HCT116 (cell line): ENCODE measurements around the gene ATP2B3. TPM values are rescaled to one million over a fixed set of nuclear protein-coding genes. Genes with fewer than 3 reads are reported as not detected.

Experiments used
- ATAC-seq: fragments of 200-7000 bp; cut with Tn5 transposase; 2 replicates; pipeline ENCODE4 v1.9.1; 2020; ENCODE audit warnings: mild to moderate bottlenecking, moderate library complexity
- BruUV-seq: library from RNA; stranded (reverse); fragments of 400-500 nt; replicated peaks from 2 replicates; lab custom pipeline; 2021; lab: Mats Ljungman, UMichigan
- CTCF ChIA-PET: fragments of 300-600 bp; sonication (Branson Sonifier 250); formaldehyde crosslinking; loops from one replicate; lab custom pipeline; 2021; ENCODE audit warnings: antibody characterized with exemption; lab: Charles Lee
- POLR2A ChIA-PET: fragments of 300-600, 350-600 bp; sonication (Branson Sonifier 250); formaldehyde crosslinking; loops from one replicate; lab custom pipeline; 2021; ENCODE audit warnings: antibody characterized with exemption; lab: Charles Lee
- RAD21 ChIA-PET, 2 experiments: fragments of 300-600 bp; sonication (Branson Sonifier 250); formaldehyde crosslinking; loops; one replicate each; lab custom pipeline; 2023; ENCODE audit warnings: low total read pairs in 2 of 2; ENCODE audit not compliant: uncharacterized antibody in 2 of 2, unreplicated experiment in 2 of 2, low non-redundant PET in 1 of 2; lab: Charles Lee
- DNase-seq: peaks from one replicate; pipeline ENCODE4 v3.0.0-alpha.2; 2010; ENCODE audit warnings: low read depth, low spot score
- H2AFZ ChIP-seq: fragments of 200-600 bp; shearing (Covaris generic), sonication (generic); 2 replicates; pipeline ENCODE4 v1.6.1; 2017; ENCODE audit warnings: low read depth, mixed run types, mixed read lengths, antibody characterized with exemption, low read length; ENCODE audit not compliant: poor library complexity, severe bottlenecking
- H3K27ac ChIP-seq: 2 replicates; pipeline ENCODE4 v1.5.1; 2012; ENCODE audit warnings: low read depth, low read length
- H3K27me3 ChIP-seq: fragments of 200-600 bp; sonication (generic); 2 replicates; pipeline ENCODE4 v1.6.1; 2016; ENCODE audit warnings: mixed run types, low read length, mixed read lengths; ENCODE audit not compliant: insufficient read depth
- H3K36me3 ChIP-seq, 2 experiments: fragments of 200-500 bp in 1 of 2; fragments of 200-600 bp in 1 of 2; sonication (Bioruptor generic) in 1 of 2; sonication (generic) in 1 of 2; 2 replicates each; pipeline versions ENCODE4 v1.5.1 to v1.6.1; 2014 to 2016; ENCODE audit warnings: low read length in 2 of 2, inconsistent platforms in 1 of 2, mixed read lengths in 1 of 2, mixed run types in 1 of 2; ENCODE audit not compliant: insufficient read depth in 2 of 2, control insufficient read depth in 1 of 2
- H3K4me1 ChIP-seq, 2 experiments: fragments of 200-600 bp in 1 of 2; sonication (generic) in 1 of 2; 2 replicates each; pipeline versions ENCODE4 v1.5.1 to v1.6.1; 2012 to 2017; ENCODE audit warnings: low read length in 2 of 2, inconsistent platforms in 1 of 2, mild to moderate bottlenecking in 1 of 2, mixed read lengths in 1 of 2, mixed run types in 1 of 2, moderate library complexity in 1 of 2; ENCODE audit not compliant: insufficient read depth in 2 of 2, control insufficient read depth in 1 of 2
- H3K4me2 ChIP-seq: fragments of 200-600 bp; sonication (generic); 2 replicates; pipeline ENCODE4 v1.6.1; 2017; ENCODE audit warnings: mixed run types, low read length, mixed read lengths
- H3K4me3 ChIP-seq, 2 experiments: fragments of 200-600 bp in 1 of 2; sonication (generic) in 1 of 2; replicated peaks in 1 of 2; 2 replicates each; pipeline ENCODE4 v1.5.1; 2011 to 2016; ENCODE audit warnings: low read length in 2 of 2, control low read depth in 1 of 2, low read depth in 1 of 2, mild to moderate bottlenecking in 1 of 2, mixed read lengths in 1 of 2, mixed run types in 1 of 2
- H3K79me2 ChIP-seq: fragments of 200-600 bp; sonication (generic); 2 replicates; pipeline ENCODE4 v1.6.1; 2017; ENCODE audit warnings: mild to moderate bottlenecking, mixed run types, low read length, moderate library complexity, mixed read lengths; ENCODE audit not compliant: insufficient read depth
- H3K9ac ChIP-seq: fragments of 200-600 bp; sonication (generic); 2 replicates; pipeline ENCODE4 v1.6.1; 2016; ENCODE audit warnings: low read length, mixed read lengths
- H3K9me2 ChIP-seq: fragments of 200-600 bp; sonication (generic), shearing (Covaris generic); 2 replicates; pipeline ENCODE4 v1.6.1; 2017; ENCODE audit warnings: mixed run types, mild to moderate bottlenecking, moderate library complexity; ENCODE audit not compliant: insufficient read depth
- H3K9me3 ChIP-seq, 2 experiments: fragments of 200-500 bp in 1 of 2; fragments of 200-600 bp in 1 of 2; sonication (Bioruptor generic) in 1 of 2; sonication (generic) in 1 of 2; 2 replicates each; pipeline ENCODE4 v1.6.1; 2014 to 2017; ENCODE audit warnings: low read length in 2 of 2, mixed read lengths in 2 of 2, inconsistent platforms in 1 of 2, low read depth in 1 of 2, mild to moderate bottlenecking in 1 of 2, mixed run types in 1 of 2, moderate library complexity in 1 of 2; ENCODE audit not compliant: control insufficient read depth in 1 of 2, insufficient read depth in 1 of 2
- H4K20me1 ChIP-seq: fragments of 200-600 bp; sonication (generic), shearing (Covaris generic); 2 replicates; pipeline ENCODE4 v1.6.1; 2017; ENCODE audit warnings: mixed run types, mild to moderate bottlenecking, moderate library complexity; ENCODE audit not compliant: insufficient read depth
- ATF3 ChIP-seq: IDR thresholded peaks from 2 replicates; pipeline ENCODE4 v1.6.1; 2012
- CBX3 ChIP-seq: IDR thresholded peaks from 2 replicates; pipeline ENCODE4 v1.6.1; 2012; ENCODE audit warnings: low read depth
- CEBPB ChIP-seq: IDR thresholded peaks from 2 replicates; pipeline ENCODE4 v1.6.1; 2012; ENCODE audit warnings: low read depth
- CTCF ChIP-seq, 3 experiments: fragments of 200-600 bp in 1 of 3; sonication (generic) in 1 of 3; IDR thresholded peaks in 2 of 3; conservative IDR thresholded peaks in 1 of 3; 2 replicates each; pipeline ENCODE4 v1.5.1; 2012 to 2017; ENCODE audit warnings: low read depth in 2 of 3, low read length in 2 of 3, antibody characterized with exemption in 1 of 3, borderline replicate concordance in 1 of 3, control low read depth in 1 of 3, mild to moderate bottlenecking in 1 of 3, mixed read lengths in 1 of 3, mixed run types in 1 of 3, moderate library complexity in 1 of 3; ENCODE audit not compliant: insufficient read depth in 1 of 3
- EGR1 ChIP-seq: IDR thresholded peaks from 2 replicates; pipeline ENCODE4 v1.6.1; 2012; ENCODE audit warnings: low read depth
- ELF1 ChIP-seq: IDR thresholded peaks from 2 replicates; pipeline ENCODE4 v1.6.1; 2012; ENCODE audit warnings: low read depth, borderline replicate concordance
- EZH2 ChIP-seq: fragments of 200-600 bp; sonication (generic); IDR thresholded peaks from 2 replicates; pipeline ENCODE4 v1.6.1; 2017; ENCODE audit warnings: antibody characterized with exemption, mixed run types
- EZH2phosphoT487 ChIP-seq: fragments of 200-600 bp; IDR thresholded peaks from 2 replicates; pipeline ENCODE4 v1.6.1; 2018; ENCODE audit warnings: antibody characterized with exemption, borderline replicate concordance
- FOSL1 ChIP-seq: IDR thresholded peaks from 2 replicates; pipeline ENCODE4 v1.6.1; 2012; ENCODE audit warnings: low read depth
- JUND ChIP-seq: IDR thresholded peaks from 2 replicates; pipeline ENCODE4 v1.6.1; 2012
- POLR2A ChIP-seq: IDR thresholded peaks from 2 replicates; pipeline ENCODE4 v1.7.0; 2011; ENCODE audit warnings: borderline replicate concordance; ENCODE audit not compliant: insufficient read depth, insufficient read length; ENCODE audit errors: extremely low read depth
- SP1 ChIP-seq: IDR thresholded peaks from 2 replicates; pipeline ENCODE4 v1.6.1; 2012; ENCODE audit warnings: low read depth
- SRF ChIP-seq: IDR thresholded peaks from 2 replicates; pipeline ENCODE4 v1.6.1; 2012; ENCODE audit warnings: low read depth
- TCF7L2 ChIP-seq: IDR thresholded peaks from 2 replicates; pipeline ENCODE4 v1.7.0; 2011; ENCODE audit warnings: borderline replicate concordance, inconsistent platforms; ENCODE audit not compliant: insufficient read depth, insufficient read length; ENCODE audit errors: extremely low read depth
- YY1 ChIP-seq: IDR thresholded peaks from 2 replicates; pipeline ENCODE4 v1.6.1; 2011; ENCODE audit warnings: low read length, low read depth, moderate library complexity, mild to moderate bottlenecking; ENCODE audit not compliant: insufficient replicate concordance; ENCODE audit errors: extremely low read depth
- ZFX ChIP-seq: fragments of 450-650 bp; IDR thresholded peaks from 2 replicates; pipeline ENCODE4 v1.6.1; 2017
- ZNF274 ChIP-seq: fragments of 200-500 bp; sonication (Bioruptor generic); IDR thresholded peaks from 2 replicates; pipeline ENCODE4 v1.6.1; 2014; ENCODE audit warnings: mild to moderate bottlenecking, low read depth, low read length, inconsistent platforms
- intact Hi-C: fragments of 100-400 bp; cut with micrococcal nuclease; formaldehyde crosslinking; loops from 2 replicates; pipeline ENCODE4 v1.10.0; 2022
- total RNA-seq: library from RNA; stranded (reverse); gene quantifications from one replicate; pipeline ENCODE4 v1.2.1, GENCODE V29; 2021; ENCODE audit not compliant: unreplicated experiment
- TF ChIP-seq, protein P1 (sequence below): IDR thresholded peaks from 2 replicates; pipeline ENCODE4 v1.6.1; 2012; ENCODE audit warnings: low read depth
- TF ChIP-seq, protein P2 (sequence below): IDR thresholded peaks from 2 replicates; pipeline ENCODE4 v1.6.1; 2011; ENCODE audit warnings: mild to moderate bottlenecking, low read length, moderate library complexity; ENCODE audit not compliant: insufficient replicate concordance; ENCODE audit errors: extremely low read depth
- TF ChIP-seq, protein P3 (sequence below): IDR thresholded peaks from 2 replicates; pipeline ENCODE4 v1.6.1; 2012

Gene ATP2B3
- total RNA-seq, 1 experiment from 2014 or later, result not detected

- no peaks in the 10 kb centered on the region for H3K36me3 ChIP-seq
- H4K20me1 ChIP-seq, result no peaks in the 10 kb centered on the region
- H3K27me3 ChIP-seq, result no peaks in the 10 kb centered on the region
- TF ChIP-seq JUND (no peak), EZH2 (no peak), POLR2A (no peak), FOSL1 (no peak), EZH2phosphoT487 (no peak), ZNF274 (no peak), ATF3 (no peak), ELF1 (no peak), SRF (no peak), TCF7L2 (no peak), YY1 (no peak), CBX3 (no peak), EGR1 (no peak), CEBPB (no peak), ZFX (no peak), CTCF (IDR thresholded peaks at IDR 0.05 in 2 of 3, conservative IDR thresholded peaks at IDR 0.05 in 1 of 3; ENCODE audit: borderline replicate concordance in 1 of 3, insufficient read depth in 1 of 3, low read depth in 2 of 3, low read length in 2 of 3) (no peak), SP1 (no peak)
- TF ChIP-seq, protein P1, sequence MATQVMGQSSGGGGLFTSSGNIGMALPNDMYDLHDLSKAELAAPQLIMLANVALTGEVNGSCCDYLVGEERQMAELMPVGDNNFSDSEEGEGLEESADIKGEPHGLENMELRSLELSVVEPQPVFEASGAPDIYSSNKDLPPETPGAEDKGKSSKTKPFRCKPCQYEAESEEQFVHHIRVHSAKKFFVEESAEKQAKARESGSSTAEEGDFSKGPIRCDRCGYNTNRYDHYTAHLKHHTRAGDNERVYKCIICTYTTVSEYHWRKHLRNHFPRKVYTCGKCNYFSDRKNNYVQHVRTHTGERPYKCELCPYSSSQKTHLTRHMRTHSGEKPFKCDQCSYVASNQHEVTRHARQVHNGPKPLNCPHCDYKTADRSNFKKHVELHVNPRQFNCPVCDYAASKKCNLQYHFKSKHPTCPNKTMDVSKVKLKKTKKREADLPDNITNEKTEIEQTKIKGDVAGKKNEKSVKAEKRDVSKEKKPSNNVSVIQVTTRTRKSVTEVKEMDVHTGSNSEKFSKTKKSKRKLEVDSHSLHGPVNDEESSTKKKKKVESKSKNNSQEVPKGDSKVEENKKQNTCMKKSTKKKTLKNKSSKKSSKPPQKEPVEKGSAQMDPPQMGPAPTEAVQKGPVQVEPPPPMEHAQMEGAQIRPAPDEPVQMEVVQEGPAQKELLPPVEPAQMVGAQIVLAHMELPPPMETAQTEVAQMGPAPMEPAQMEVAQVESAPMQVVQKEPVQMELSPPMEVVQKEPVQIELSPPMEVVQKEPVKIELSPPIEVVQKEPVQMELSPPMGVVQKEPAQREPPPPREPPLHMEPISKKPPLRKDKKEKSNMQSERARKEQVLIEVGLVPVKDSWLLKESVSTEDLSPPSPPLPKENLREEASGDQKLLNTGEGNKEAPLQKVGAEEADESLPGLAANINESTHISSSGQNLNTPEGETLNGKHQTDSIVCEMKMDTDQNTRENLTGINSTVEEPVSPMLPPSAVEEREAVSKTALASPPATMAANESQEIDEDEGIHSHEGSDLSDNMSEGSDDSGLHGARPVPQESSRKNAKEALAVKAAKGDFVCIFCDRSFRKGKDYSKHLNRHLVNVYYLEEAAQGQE, result no peak
- TF ChIP-seq, protein P2, sequence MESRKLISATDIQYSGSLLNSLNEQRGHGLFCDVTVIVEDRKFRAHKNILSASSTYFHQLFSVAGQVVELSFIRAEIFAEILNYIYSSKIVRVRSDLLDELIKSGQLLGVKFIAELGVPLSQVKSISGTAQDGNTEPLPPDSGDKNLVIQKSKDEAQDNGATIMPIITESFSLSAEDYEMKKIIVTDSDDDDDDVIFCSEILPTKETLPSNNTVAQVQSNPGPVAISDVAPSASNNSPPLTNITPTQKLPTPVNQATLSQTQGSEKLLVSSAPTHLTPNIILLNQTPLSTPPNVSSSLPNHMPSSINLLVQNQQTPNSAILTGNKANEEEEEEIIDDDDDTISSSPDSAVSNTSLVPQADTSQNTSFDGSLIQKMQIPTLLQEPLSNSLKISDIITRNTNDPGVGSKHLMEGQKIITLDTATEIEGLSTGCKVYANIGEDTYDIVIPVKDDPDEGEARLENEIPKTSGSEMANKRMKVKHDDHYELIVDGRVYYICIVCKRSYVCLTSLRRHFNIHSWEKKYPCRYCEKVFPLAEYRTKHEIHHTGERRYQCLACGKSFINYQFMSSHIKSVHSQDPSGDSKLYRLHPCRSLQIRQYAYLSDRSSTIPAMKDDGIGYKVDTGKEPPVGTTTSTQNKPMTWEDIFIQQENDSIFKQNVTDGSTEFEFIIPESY, result no peak
- TF ChIP-seq, protein P3, sequence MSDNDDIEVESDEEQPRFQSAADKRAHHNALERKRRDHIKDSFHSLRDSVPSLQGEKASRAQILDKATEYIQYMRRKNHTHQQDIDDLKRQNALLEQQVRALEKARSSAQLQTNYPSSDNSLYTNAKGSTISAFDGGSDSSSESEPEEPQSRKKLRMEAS, result no peak
- no peak overlapping the region for H3K27ac ChIP-seq
- no peak overlapping the region for H3K9ac ChIP-seq
- ATAC-seq, result no peak
- H3K4me1 ChIP-seq, result no peaks in the 10 kb centered on the region
- H3K4me3 ChIP-seq, result no peak overlapping the region
- no peak for DNase-seq
- H3K9me2 ChIP-seq, result no peaks in the 10 kb centered on the region
- ChIA-PET CTCF (no interaction called here), RAD21 (no interaction called here), POLR2A (no interaction called here)
- no peaks in the 10 kb centered on the region for H3K9me3 ChIP-seq
- BruUV-seq, result no TSS peak
- H3K4me2 ChIP-seq, result no peak overlapping the region
- intact Hi-C loops, result no loop called here
- no peak overlapping the region for H2AFZ ChIP-seq
- no peaks in the 10 kb centered on the region for H3K79me2 ChIP-seq
These were observed 24.4 kb upstream of the ATP2B3 start for GRCh38 chrX:153493085-153493484.
